Astrocyte (in vitro differentiated cells and primary cell): ENCODE results near the gene SHROOM3.

Source experiments
- CTCF ChIP-seq: IDR thresholded peaks from 2 replicates; pipeline ENCODE4 v1.5.1; 2011; ENCODE audit warnings: low read depth, mild to moderate bottlenecking, inconsistent platforms, low read length, moderate library complexity; ENCODE audit not compliant: insufficient read depth
- EZH2 ChIP-seq: IDR thresholded peaks from 2 replicates; pipeline ENCODE4 v1.6.1; 2012; ENCODE audit warnings: mild to moderate bottlenecking, low read length, inconsistent platforms; ENCODE audit not compliant: insufficient read depth

GRCh38 chr4:76641758-76642157, 206.7 kb downstream of the SHROOM3 start:
- no peak for TF ChIP-seq CTCF
- TF ChIP-seq EZH2 = no peak
